Cerebellar nuclear complex (tissue), 1 donor: ENCODE measurements around the gene ALPL.

Source experiments
- DNase-seq, 2 experiments: peaks; one replicate each; lab custom pipeline; 2025; lab: John Stamatoyannopoulos, UW

The ALPL gene

DNA sequence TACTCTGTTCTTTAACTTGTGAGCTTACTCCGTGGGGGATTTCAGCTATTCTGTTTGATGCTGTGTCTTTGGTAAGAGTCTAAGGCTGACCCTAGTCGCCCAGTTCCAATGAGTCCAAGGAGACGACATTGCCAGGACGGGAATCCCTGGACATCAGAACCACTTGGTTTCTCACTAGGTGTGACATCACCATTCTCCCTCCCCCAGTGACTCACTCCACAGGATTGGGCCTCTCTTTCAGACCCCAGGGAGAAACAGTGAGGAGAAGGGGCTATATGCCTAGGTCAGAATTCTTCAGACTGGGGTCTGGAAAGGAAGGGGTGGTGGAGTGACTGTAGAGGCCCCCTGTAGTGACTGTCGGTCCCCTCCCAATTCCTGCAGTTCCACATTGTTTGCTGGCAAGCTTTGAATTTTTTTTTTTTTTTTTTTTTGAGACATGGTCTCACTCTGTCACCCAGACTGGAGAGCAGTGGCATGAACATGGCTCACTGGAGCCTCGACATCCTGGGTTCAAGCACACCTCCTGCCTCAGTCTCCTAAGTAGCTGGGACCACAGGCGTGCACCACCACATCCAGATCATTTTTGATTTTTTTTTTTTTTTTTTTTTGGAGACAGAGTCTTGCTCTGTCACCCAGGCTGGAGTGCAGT, 21.3 kb downstream of the ALPL start:
- no peak for DNase-seq

DNA sequence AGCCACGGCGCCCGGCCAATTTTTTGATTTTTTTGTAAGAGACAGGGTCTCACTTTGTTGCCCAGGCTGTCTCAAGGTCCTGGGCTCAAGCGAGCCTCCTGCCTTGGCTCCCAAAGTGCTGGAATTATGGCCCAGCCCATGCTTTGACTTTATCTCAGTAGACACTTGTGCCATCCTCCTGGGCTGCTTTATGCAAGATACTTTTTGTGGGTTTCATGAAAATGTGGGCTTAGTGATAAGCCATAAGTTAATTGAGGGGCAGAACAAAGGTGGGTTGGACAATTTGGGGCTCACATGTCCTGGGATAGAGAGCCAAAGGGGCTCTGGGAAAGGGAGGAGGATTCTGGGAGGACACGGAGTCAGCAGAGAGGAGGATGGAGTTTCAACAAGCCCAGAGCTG, 22.0 kb downstream of the ALPL start:
- no peak for DNase-seq

- no peak for DNase-seq
Observed at GRCh38 chr1:21532496-21532895, 23.3 kb downstream of the ALPL start.

GRCh38 chr1:21532992-21533534, 23.8 kb downstream of the ALPL start:
- no peak for DNase-seq

- no peak for DNase-seq
Observed at GRCh38 chr1:21534146-21534545, 24.9 kb downstream of the ALPL start.

DNA sequence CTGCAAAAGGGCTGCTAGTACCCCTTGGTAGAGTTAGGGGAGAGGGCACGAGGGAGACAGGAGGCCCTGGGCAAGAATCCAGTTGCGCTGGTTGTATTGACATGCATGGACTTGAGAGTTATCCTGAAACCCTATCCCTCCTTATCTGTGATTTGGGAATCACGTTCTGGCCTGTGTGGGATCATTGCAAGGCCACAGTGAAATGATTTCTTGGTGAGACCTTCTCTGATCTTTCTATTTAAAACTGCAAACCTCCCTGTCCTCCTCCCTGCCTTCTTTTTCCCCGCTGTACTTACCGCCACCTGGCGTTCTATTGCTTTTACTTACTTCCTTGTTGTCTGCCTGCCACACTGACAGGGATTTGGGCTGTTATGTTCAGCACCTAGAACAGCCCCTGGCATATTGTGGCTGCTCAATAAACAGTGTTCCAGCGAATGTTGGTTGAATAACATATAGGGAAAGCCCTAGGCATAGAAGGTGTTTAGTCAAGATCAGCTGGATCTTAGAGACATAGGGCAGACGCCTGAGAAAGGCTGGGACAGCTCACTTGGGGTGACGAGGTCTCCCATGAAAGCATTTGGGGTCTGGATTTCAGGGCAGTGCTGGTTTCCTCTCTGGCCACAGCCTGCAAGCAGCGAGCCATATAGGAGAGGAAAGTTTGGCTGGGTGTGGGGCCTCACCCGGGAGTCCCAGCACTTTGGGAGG, 25.6 kb downstream of the ALPL start:
- DNase-seq = no peak

DNA sequence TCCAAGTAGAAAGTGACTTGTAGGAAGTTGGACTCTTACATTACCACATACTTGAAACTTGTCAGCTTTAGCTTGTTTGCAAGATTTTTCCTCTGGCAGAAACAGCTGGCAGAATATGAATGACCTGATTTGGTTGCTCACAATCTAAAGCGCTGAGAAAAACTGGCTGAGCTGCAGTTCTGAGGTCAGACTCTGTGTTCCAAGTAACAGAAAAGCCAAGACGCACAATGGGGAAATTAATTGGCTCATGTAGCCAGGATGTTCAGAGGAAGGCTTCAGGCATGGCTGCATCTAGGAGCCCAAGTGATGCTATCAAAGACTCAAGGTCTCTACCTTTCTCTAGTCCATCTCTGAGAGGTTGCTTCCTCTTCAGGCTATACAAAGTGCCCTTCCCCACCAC, 27.0 kb downstream of the ALPL start:
- DNase-seq = no peak

DNA sequence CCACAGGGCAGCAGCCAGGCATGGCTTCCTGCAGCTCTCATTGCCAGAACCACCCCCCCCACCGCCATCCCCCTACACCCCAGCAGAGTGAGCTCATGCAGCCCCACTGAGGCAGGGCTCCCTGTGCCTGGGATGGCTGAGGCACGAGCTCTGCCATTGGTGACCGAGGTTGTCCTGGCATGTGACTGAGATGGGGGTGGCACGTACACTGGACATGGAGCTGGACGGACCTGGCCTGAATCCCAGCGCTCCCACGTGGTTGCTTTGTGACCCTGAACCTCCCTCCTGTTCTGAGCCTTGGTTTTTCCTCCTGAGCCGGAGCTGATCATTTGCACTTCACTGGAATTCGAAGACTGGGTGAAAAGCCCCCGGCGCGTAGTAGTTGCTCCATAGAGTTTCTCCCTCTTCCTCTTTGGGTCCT, 28.3 kb downstream of the ALPL start:
- no peak for DNase-seq

GRCh38 chr1:21537932-21538630, 28.9 kb downstream of the ALPL start:
- no peak for DNase-seq

DNA sequence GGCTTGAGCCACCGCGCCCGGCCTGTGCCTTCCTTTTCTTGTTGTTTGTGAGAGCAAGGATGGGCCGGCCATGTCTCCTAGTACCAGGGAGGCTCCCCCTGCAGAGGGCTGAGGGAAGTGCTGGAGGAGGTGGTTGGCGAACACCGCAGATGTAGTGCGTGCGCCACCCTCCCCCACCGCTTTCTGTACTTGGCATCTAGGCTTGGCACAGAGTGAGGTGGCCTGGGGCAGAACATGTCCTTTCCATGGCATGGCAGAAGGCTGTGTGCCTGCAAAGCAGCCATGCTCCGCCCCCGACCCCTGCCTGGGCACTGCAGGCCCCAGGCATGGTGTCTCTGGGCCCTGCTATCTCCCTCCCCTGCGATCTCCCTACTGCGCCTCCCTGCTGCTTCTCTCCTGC, 30.7 kb downstream of the ALPL start:
- no peak for DNase-seq

DNA sequence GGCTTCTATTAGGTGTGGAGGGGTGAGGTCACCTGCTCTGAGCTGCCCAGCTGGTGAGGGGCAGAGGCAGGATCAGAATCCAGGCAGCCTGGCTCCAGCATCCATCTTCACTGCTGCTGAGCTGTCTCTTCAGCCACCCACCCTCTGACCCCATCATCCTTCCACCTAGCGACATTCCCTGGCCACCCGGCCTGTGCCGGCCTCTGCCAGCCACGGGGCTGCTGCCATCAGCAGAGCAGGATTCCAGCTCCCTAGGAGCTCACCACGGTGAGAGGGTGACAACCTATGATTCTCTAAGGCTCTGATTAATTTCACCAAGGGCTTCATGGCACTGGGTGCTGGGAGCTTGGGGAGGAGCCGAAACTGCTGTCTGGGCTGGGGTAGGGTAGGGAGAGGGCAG, 32.1 kb downstream of the ALPL start:
- no peak for DNase-seq

GRCh38 chr1:21541835-21542234, 32.6 kb downstream of the ALPL start:
- DNase-seq = no peak

DNA sequence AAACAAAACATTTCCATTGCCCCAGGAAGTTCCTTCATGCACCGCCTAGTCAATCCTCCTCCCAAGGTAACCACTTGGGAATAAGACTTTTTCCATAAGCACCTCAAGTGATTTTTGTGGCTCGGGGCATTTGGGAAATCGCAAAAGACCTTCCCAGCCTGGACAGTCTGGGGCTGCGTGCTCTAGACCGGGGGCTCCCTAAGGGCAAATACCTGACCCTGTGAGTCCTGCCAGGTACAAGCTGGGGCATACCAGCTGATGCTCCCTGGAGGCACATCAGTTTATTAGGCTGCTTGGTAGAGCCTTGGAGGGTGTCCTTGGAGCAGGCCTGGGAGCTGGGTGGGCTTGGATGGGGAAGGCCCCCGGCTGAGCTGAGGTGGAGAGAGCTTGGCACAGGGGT, 34.4 kb downstream of the ALPL start:
- DNase-seq = no peak

- DNase-seq = no peak
Observed at GRCh38 chr1:21544095-21544494, 34.9 kb downstream of the ALPL start.

DNA sequence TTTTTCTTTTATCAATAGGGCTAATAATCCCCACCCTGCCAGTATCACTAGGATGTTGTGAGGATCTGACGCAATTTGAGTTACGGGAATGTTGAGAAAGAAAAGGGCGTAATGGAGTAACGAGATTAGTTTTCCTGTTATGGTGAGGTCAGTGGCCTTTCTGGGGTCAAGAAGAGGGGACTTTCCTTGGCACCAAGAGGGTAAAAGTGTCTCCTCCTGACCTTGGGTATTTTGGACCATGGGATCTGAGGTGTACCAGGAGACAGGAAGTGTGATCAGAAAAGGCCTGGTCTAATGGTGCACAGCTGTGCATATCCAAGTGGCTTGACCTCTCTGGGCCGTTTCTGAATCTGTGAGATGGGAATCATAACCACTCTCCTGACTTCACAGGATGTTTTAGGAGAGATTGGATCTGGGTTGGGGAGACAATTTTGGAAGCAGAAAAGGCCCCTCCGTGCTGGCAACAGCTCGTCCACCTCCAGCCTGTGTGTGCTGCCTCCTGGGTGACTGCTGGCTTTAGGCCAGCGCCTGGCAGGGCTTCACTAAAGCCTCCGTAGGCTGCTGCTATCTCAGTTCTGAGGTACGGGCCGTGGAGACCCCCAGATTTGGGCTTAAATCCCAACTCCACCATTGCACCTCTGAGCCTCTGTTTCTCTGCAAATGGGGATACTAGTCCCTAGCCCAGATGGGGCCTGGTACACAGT, 37.1 kb downstream of the ALPL start:
- no peak for DNase-seq

DNA sequence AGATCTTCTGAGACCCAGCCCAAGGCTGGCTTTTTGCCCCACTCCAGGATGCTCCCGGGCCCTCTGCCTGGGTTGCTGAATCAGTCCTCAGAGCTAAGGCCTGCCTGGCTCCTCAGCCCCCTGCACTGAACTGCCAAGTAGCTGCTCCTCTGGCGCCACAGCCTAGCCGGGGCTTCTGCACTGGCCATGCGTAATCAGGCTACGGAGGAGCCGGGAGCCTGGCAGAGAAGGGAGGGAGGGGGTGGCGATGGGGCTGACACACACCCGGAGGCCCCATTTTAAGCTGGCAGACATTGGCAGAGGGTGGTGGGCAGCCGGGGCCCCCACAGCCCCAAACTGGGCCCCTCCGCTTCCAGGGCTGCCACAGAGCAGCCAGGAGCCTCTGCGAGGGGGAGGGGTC, 38.7 kb downstream of the ALPL start:
- DNase-seq = no peak

DNA sequence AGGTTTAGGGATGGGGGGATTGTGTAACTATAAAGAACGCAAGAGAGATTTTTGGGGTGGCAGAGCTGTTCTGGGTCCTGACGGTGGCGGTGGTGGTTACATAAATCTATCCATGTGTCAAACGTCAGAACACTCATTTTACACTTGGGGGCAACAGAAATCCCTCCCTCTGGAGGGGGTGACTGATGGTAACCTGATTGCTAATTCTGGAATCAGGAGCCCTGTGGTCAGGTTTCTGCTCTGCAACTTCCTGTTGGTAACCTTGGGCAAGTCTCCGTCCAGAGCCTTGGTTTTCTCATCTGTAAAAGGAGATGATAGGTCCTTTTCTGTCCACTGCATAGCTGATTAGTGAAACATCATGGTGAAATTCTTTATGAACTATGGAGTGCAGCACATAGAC, 40.9 kb downstream of the ALPL start:
- DNase-seq = no peak

GRCh38 chr1:21550866-21551475, 41.7 kb downstream of the ALPL start:
- no peak for DNase-seq

DNA sequence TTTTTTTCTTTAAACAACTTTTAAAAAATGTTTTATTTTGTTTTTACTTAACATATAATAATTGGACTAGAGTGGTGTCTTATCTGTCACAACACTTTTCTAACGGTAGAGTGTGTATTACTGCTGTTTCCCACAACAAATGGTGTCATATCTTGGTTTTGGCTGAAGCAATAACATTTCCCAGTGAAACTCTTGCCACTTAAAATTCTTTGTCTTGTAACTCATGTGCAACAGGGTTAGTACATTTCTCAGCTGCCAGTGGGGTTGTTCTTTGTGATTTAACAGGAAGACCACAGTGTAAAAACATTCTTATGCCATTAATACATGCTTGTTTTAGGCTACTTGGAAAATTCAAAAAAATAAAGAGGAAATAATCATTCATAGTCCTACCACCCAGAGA, 43.5 kb downstream of the ALPL start:
- no peak for DNase-seq

DNA sequence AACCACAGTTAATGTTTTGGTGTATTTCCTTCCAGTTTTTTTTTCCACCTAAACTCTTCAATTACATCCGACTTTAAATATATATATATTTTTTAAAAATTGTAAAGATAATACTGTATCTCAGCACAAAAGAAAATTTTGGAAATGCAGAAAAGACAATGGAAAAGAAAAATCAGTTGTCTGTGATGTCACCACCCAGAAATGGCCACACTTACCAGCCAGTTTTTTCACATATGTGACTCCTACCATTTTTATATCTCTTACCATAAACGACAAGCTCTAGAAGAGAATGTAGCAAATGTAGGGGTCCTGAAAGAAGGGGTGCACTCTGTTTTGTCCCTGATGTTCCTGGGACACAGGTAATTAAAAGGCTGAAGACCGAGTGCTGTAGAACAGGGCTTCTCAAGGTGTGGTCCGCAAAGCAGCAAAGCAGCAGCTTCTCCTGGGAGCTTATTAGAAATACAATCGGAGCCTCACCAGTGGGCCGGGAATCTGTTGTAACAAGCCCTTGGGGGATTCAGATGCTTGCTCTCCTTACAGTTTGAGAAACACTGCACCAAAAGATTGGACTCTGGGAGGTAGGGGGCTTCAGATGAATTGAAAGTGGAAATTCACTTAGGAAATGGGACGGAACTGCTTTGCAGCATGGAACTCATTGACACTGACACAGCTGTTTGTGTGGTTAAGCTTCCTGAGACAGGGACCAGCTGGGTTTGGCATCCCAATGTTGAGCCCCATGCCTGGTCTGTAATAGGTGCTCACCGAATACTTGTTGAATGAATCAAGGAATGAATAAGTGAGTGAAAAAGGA, 44.1 kb downstream of the ALPL start:
- no peak for DNase-seq
